NCI-H2196 treated with DMSO at 0.1 percent for 48 hours (cell line): Measurements from ENCODE around the gene JAZF1.

ENCODE experiments used
- DNase-seq: peaks from one replicate; lab custom pipeline; 2025; ENCODE audit not compliant: unreplicated experiment; lab: John Stamatoyannopoulos, UW

JAZF1 gene

DNA sequence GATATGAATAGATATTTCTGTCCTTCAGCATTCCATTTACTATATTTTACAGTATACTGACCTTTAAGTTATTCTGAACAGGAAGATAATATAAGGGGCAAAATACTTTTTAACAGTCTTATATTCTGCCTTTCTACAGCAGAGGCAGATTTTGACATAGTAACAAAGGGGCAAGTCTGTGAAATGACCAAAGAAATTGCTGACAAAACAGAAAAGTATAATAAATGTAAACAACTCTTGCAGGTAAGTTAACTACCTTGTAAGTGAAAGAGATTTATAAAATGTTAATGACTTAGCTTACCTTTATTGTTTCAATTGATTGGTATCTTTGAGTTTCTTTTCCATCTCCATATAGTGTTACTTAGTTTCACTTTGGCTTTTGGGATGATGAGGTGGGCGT is 384.6 kb downstream of the JAZF1 start:
- DNase-seq, result no peak

DNA sequence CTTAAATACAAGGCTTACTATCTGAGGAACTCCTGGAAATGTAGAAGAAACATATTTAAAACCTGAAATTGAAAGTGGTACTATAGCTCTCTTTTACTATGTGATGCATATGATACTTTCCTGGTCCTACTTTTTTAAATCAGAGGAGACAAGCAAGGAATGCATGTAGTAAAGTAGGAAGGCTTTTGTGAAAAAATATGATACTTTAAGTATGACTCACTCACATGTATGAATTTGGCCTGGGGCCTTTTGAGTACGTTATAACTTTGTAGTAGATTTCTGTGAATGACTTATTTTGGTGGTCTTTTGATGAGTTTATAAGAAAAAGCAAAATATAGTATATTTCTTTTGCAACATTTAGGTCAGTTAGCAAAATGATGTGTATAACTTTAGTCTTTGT is 386.8 kb downstream of the JAZF1 start:
- no peak for DNase-seq

DNA sequence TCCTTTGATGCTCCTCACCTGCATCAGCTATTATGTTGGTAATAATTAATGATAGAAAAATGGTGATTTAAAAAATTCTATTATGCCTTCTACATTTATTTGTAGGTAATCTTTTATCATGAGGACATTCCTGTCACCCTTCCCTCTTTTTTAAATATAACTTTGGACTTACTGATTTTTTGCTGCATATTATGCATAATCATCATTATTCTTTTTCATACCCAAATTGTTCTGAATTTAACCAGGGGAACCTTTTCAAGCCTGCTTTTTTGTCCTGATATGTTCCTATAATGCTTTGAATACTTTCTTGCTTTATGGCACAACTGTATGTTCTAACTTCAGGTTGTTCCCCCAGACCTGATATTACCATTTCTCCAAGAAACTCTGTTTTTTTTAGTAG is 392.2 kb downstream of the JAZF1 start:
- DNase-seq, result no peak

DNA sequence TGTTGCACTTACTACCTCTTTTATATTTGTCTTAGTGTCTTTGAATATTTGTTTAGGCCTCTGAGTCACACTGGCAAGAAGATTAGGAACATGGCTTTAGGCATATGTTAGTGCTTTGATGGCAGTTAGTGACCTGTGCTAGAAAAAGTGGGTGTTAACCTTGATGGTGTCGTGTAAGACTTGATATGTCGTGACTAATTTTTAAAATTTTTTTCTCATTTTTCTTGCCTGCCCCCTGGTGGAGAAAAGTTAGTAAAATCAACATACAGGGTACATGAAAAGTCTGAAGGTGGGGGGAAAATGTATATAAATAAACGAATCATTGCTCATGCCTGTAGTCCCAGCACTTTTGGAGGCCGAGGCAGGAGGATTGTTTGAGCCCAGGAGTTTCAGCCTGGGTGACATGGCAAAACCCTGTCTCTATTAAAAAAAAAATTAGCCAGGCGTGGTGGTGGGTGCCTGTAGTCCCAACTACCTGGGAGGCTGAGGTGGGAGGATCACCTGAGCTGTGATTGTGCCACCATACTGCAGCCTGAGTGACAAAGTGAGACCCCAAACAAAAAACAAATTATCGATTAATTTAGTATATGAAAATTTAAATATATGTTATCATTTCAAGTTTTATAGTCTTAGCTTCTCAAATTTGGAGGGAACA is 396.1 kb downstream of the JAZF1 start:
- no peak for DNase-seq

DNA sequence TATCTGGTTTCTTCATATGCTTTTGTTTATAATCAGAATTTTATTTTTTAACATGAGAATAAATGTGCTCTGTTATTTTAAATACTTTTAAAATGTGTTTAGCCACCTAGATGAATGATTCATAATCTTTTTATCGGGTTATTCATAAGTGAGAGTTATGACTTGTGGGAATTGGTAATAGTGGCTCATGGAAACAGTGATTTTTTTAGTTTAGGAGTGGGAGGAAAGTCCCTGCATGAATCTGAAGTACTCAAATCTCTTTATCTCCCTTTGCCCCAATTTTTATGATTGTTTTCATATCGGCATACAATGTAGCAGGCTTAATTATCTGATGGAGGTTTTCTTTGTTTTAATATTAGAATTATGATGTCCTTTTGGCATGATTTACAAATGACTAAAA is 397.7 kb downstream of the JAZF1 start:
- DNase-seq, result no peak

DNA sequence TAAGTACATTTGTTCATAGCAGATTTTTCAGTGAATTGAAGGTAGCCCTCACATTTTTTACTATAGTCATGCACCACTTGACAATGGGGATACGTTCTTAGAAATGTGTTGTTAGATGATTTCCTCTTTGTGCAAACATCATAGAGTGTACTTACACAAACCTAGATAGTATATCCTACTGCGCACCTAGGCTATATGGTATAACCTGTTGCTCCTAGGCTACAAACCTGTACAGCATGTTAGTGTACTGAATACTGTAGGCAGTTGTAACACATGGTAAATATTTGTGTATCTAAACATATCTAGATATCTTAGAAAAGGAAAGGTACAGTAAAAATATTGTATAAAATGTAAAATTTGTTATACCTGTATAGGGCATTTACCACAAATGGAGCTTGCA is 399.4 kb downstream of the JAZF1 start:
- no peak for DNase-seq
